ENCODE results near the gene CDRT15. TPM values are rescaled to one million over a fixed set of nuclear protein-coding genes. Genes with fewer than 3 reads are reported as not detected.

Gene CDRT15
- total and polyA plus RNA-seq, 4 donors = 0.95 TPM; not detected in 3

GRCh38 chr17:14211801-14212200 is 24.9 kb downstream of the CDRT15 start:
- H3K4me1 ChIP-seq (ENCODE audit: control insufficient read depth, insufficient read depth, low read length) = no peaks in the 10 kb centered on the region
- H3K36me3 ChIP-seq (ENCODE audit: control insufficient read depth, insufficient read depth, low read length) = peaks cover 13% of the 10 kb centered on the region
- no peak overlapping the region for H3K27ac ChIP-seq (ENCODE audit: low read depth, low read length)
- H3K4me3 ChIP-seq (ENCODE audit: low read depth, low read length) = no peak overlapping the region
- DNase-seq (ENCODE audit: low read depth in 4 of 6, low spot score in 6 of 6) = no peak
- WGBS (ENCODE audit: insufficient coverage) = 36% methylated on average over 12 of the region's 17 CpGs
- H3K27me3 ChIP-seq (ENCODE audit: control insufficient read depth, insufficient read depth, low read length) = no peaks in the 10 kb centered on the region
- no peaks in the 10 kb centered on the region for H3K9me3 ChIP-seq (ENCODE audit: control insufficient read depth, insufficient read depth, low read length)

GRCh38 chr17:14211246-14211645 is 25.4 kb downstream of the CDRT15 start:
- Histone ChIP-seq H3K27me3 (ENCODE audit: control insufficient read depth, insufficient read depth, low read length) (no peaks in the 10 kb centered on the region), H3K4me1 (ENCODE audit: control insufficient read depth, insufficient read depth, low read length) (no peaks in the 10 kb centered on the region), H3K27ac (ENCODE audit: low read depth, low read length) (no peak overlapping the region), H3K4me3 (ENCODE audit: low read depth, low read length) (no peak overlapping the region), H3K36me3 (ENCODE audit: control insufficient read depth, insufficient read depth, low read length) (peaks cover 18% of the 10 kb centered on the region), H3K9me3 (ENCODE audit: control insufficient read depth, insufficient read depth, low read length) (no peaks in the 10 kb centered on the region)
- 100% methylated on average over 1 of the region's 4 CpGs for WGBS (ENCODE audit: insufficient coverage)
- DNase-seq (ENCODE audit: low read depth in 4 of 6, low spot score in 6 of 6) = no peak

- WGBS (ENCODE audit: insufficient coverage) = 88% methylated on average over 1 of the region's 3 CpGs
- H3K27ac ChIP-seq (ENCODE audit: low read depth, low read length) = no peak overlapping the region
- H3K36me3 ChIP-seq (ENCODE audit: control insufficient read depth, insufficient read depth, low read length) = peaks cover 21% of the 10 kb centered on the region
- H3K4me1 ChIP-seq (ENCODE audit: control insufficient read depth, insufficient read depth, low read length) = no peaks in the 10 kb centered on the region
- DNase-seq (ENCODE audit: low read depth in 4 of 6, low spot score in 6 of 6) = no peak
- H3K9me3 ChIP-seq (ENCODE audit: control insufficient read depth, insufficient read depth, low read length) = no peaks in the 10 kb centered on the region
- no peaks in the 10 kb centered on the region for H3K27me3 ChIP-seq (ENCODE audit: control insufficient read depth, insufficient read depth, low read length)
- no peak overlapping the region for H3K4me3 ChIP-seq (ENCODE audit: low read depth, low read length)
These were observed 27.4 kb downstream of the CDRT15 start for GRCh38 chr17:14209215-14209614.

- Histone ChIP-seq H3K9me3 (ENCODE audit: control insufficient read depth, insufficient read depth, low read length) (no peaks in the 10 kb centered on the region), H3K36me3 (ENCODE audit: control insufficient read depth, insufficient read depth, low read length) (peaks cover 21% of the 10 kb centered on the region), H3K27ac (ENCODE audit: low read depth, low read length) (no peak overlapping the region), H3K4me1 (ENCODE audit: control insufficient read depth, insufficient read depth, low read length) (no peaks in the 10 kb centered on the region), H3K4me3 (ENCODE audit: low read depth, low read length) (no peak overlapping the region), H3K27me3 (ENCODE audit: control insufficient read depth, insufficient read depth, low read length) (no peaks in the 10 kb centered on the region)
- WGBS (ENCODE audit: insufficient coverage) = 100% methylated on average over 2 of the region's 5 CpGs
- no peak for DNase-seq (ENCODE audit: low read depth in 4 of 6, low spot score in 6 of 6)
These were observed 28.9 kb downstream of the CDRT15 start for GRCh38 chr17:14207791-14208190.

- Histone ChIP-seq H3K27ac (ENCODE audit: low read depth, low read length) (no peak overlapping the region), H3K4me1 (ENCODE audit: control insufficient read depth, insufficient read depth, low read length) (no peaks in the 10 kb centered on the region), H3K9me3 (ENCODE audit: control insufficient read depth, insufficient read depth, low read length) (no peaks in the 10 kb centered on the region), H3K4me3 (ENCODE audit: low read depth, low read length) (no peak overlapping the region), H3K36me3 (ENCODE audit: control insufficient read depth, insufficient read depth, low read length) (peaks cover 18% of the 10 kb centered on the region), H3K27me3 (ENCODE audit: control insufficient read depth, insufficient read depth, low read length) (no peaks in the 10 kb centered on the region)
- no peak for DNase-seq (ENCODE audit: low read depth in 4 of 6, low spot score in 6 of 6)
- 96% methylated on average over 20 of the region's 29 CpGs for WGBS (ENCODE audit: insufficient coverage)
These were observed 29.8 kb downstream of the CDRT15 start for GRCh38 chr17:14206891-14207290.

- Histone ChIP-seq H3K4me3 (ENCODE audit: low read depth, low read length) (no peak overlapping the region), H3K4me1 (ENCODE audit: control insufficient read depth, insufficient read depth, low read length) (no peaks in the 10 kb centered on the region), H3K27ac (ENCODE audit: low read depth, low read length) (no peak overlapping the region), H3K9me3 (ENCODE audit: control insufficient read depth, insufficient read depth, low read length) (no peaks in the 10 kb centered on the region), H3K36me3 (ENCODE audit: control insufficient read depth, insufficient read depth, low read length) (peaks cover 16% of the 10 kb centered on the region), H3K27me3 (ENCODE audit: control insufficient read depth, insufficient read depth, low read length) (no peaks in the 10 kb centered on the region)
- 84% methylated on average over 10 of the region's 13 CpGs for WGBS (ENCODE audit: insufficient coverage)
- DNase-seq (ENCODE audit: low read depth in 4 of 6, low spot score in 6 of 6) = no peak
These were observed 30.6 kb downstream of the CDRT15 start for GRCh38 chr17:14205992-14206461.

- Histone ChIP-seq H3K27me3 (ENCODE audit: control insufficient read depth, insufficient read depth, low read length) (no peaks in the 10 kb centered on the region), H3K4me1 (ENCODE audit: control insufficient read depth, insufficient read depth, low read length) (no peaks in the 10 kb centered on the region), H3K4me3 (ENCODE audit: low read depth, low read length) (no peak overlapping the region), H3K9me3 (ENCODE audit: control insufficient read depth, insufficient read depth, low read length) (no peaks in the 10 kb centered on the region), H3K36me3 (ENCODE audit: control insufficient read depth, insufficient read depth, low read length) (peaks cover 16% of the 10 kb centered on the region), H3K27ac (ENCODE audit: low read depth, low read length) (no peak overlapping the region)
- WGBS (ENCODE audit: insufficient coverage) = 98% methylated on average over 8 of the region's 10 CpGs
- no peak for DNase-seq (ENCODE audit: low read depth in 4 of 6, low spot score in 6 of 6)
These were observed 31.3 kb downstream of the CDRT15 start for GRCh38 chr17:14205380-14205779.

- H3K27ac ChIP-seq (ENCODE audit: low read depth, low read length) = no peak overlapping the region
- H3K4me3 ChIP-seq (ENCODE audit: low read depth, low read length) = no peak overlapping the region
- no peaks in the 10 kb centered on the region for H3K27me3 ChIP-seq (ENCODE audit: control insufficient read depth, insufficient read depth, low read length)
- no peaks in the 10 kb centered on the region for H3K4me1 ChIP-seq (ENCODE audit: control insufficient read depth, insufficient read depth, low read length)
- H3K36me3 ChIP-seq (ENCODE audit: control insufficient read depth, insufficient read depth, low read length) = peaks cover 16% of the 10 kb centered on the region
- DNase-seq (ENCODE audit: low read depth in 4 of 6, low spot score in 6 of 6) = no peak
- H3K9me3 ChIP-seq (ENCODE audit: control insufficient read depth, insufficient read depth, low read length) = no peaks in the 10 kb centered on the region
- WGBS (ENCODE audit: insufficient coverage) = 100% methylated on average over 1 of the region's 2 CpGs
These were observed 32.1 kb downstream of the CDRT15 start for GRCh38 chr17:14204546-14204945.

GRCh38 chr17:14204084-14204483 is 32.6 kb downstream of the CDRT15 start:
- WGBS (ENCODE audit: insufficient coverage) = 94% methylated on average over 4 of the region's 5 CpGs
- DNase-seq (ENCODE audit: low read depth in 4 of 6, low spot score in 6 of 6) = no peak
- Histone ChIP-seq H3K36me3 (ENCODE audit: control insufficient read depth, insufficient read depth, low read length) (peaks cover 16% of the 10 kb centered on the region), H3K4me3 (ENCODE audit: low read depth, low read length) (no peak overlapping the region), H3K27me3 (ENCODE audit: control insufficient read depth, insufficient read depth, low read length) (no peaks in the 10 kb centered on the region), H3K27ac (ENCODE audit: low read depth, low read length) (no peak overlapping the region), H3K9me3 (ENCODE audit: control insufficient read depth, insufficient read depth, low read length) (no peaks in the 10 kb centered on the region), H3K4me1 (ENCODE audit: control insufficient read depth, insufficient read depth, low read length) (no peaks in the 10 kb centered on the region)

- H3K4me1 ChIP-seq (ENCODE audit: control insufficient read depth, insufficient read depth, low read length) = no peaks in the 10 kb centered on the region
- no peak overlapping the region for H3K27ac ChIP-seq (ENCODE audit: low read depth, low read length)
- 33% methylated on average over 3 of the region's 3 CpGs for WGBS (ENCODE audit: insufficient coverage)
- peaks cover 16% of the 10 kb centered on the region for H3K36me3 ChIP-seq (ENCODE audit: control insufficient read depth, insufficient read depth, low read length)
- DNase-seq (ENCODE audit: low read depth in 4 of 6, low spot score in 6 of 6) = peak in 1 of 6 donors; percentile 14
- H3K4me3 ChIP-seq (ENCODE audit: low read depth, low read length) = no peak overlapping the region
- H3K9me3 ChIP-seq (ENCODE audit: control insufficient read depth, insufficient read depth, low read length) = no peaks in the 10 kb centered on the region
- H3K27me3 ChIP-seq (ENCODE audit: control insufficient read depth, insufficient read depth, low read length) = no peaks in the 10 kb centered on the region
These were observed 33.3 kb downstream of the CDRT15 start for GRCh38 chr17:14203388-14203787.

Data from spinal cord (tissue), 10 donors.